HG03565 (cell line): ENCODE measurements around the gene DIS3L2.

Source experiments
- ATAC-seq: cut with Tn5 transposase; IDR thresholded peaks from one replicate; pipeline ENCODE4 v1.9.1; 2021; ENCODE audit warnings: mild to moderate bottlenecking, moderate library complexity; ENCODE audit not compliant: unreplicated experiment

The DIS3L2 gene

GRCh38 chr2:232049350-232049749 is 87.8 kb downstream of the DIS3L2 start:
- ATAC-seq, result no peak

- ATAC-seq, result no peak
These were observed 91.1 kb downstream of the DIS3L2 start for GRCh38 chr2:232052591-232052990.

- ATAC-seq, result no peak
These were observed 92.3 kb downstream of the DIS3L2 start for GRCh38 chr2:232053777-232054176.

GRCh38 chr2:232058063-232058877 is 96.8 kb downstream of the DIS3L2 start:
- ATAC-seq, result no peak

GRCh38 chr2:232058931-232059330 is 97.4 kb downstream of the DIS3L2 start:
- no peak for ATAC-seq

- ATAC-seq, result no peak
These were observed 99.8 kb downstream of the DIS3L2 start for GRCh38 chr2:232061265-232061664.

GRCh38 chr2:232073026-232073425 is 111.5 kb downstream of the DIS3L2 start:
- no peak for ATAC-seq

GRCh38 chr2:232073699-232074098 is 112.2 kb downstream of the DIS3L2 start:
- no peak for ATAC-seq

- ATAC-seq, result no peak
These were observed 113.6 kb downstream of the DIS3L2 start for GRCh38 chr2:232075080-232075479.

- no peak for ATAC-seq
These were observed 114.3 kb downstream of the DIS3L2 start for GRCh38 chr2:232075859-232076258.

- no peak for ATAC-seq
These were observed 114.8 kb downstream of the DIS3L2 start for GRCh38 chr2:232076272-232076671.

- ATAC-seq, result no peak
These were observed 115.2 kb downstream of the DIS3L2 start for GRCh38 chr2:232076736-232077135.

- ATAC-seq, result no peak
These were observed 123.7 kb downstream of the DIS3L2 start for GRCh38 chr2:232085164-232085563.

- ATAC-seq, result no peak
These were observed 124.4 kb downstream of the DIS3L2 start for GRCh38 chr2:232085826-232086425.

GRCh38 chr2:232088771-232089170 is 127.3 kb downstream of the DIS3L2 start:
- no peak for ATAC-seq

GRCh38 chr2:232094201-232094600 is 132.7 kb downstream of the DIS3L2 start:
- no peak for ATAC-seq

GRCh38 chr2:232094883-232095282 is 133.4 kb downstream of the DIS3L2 start:
- ATAC-seq, result no peak

- no peak for ATAC-seq
These were observed 135.7 kb downstream of the DIS3L2 start for GRCh38 chr2:232097260-232097659.

- no peak for ATAC-seq
These were observed 136.2 kb downstream of the DIS3L2 start for GRCh38 chr2:232097758-232098157.

GRCh38 chr2:232102380-232102779 is 140.9 kb downstream of the DIS3L2 start:
- ATAC-seq, result no peak

- no peak for ATAC-seq
These were observed 141.7 kb downstream of the DIS3L2 start for GRCh38 chr2:232103140-232103737.

- no peak for ATAC-seq
These were observed 142.6 kb downstream of the DIS3L2 start for GRCh38 chr2:232104076-232104646.
